Spleen (tissue), 11 donors: ENCODE data around the gene FGG. TPM values are rescaled to one million over a fixed set of nuclear protein-coding genes. Genes with fewer than 3 reads are reported as not detected.
"Not testable (repeated sequence)": the region's sequence is repeated elsewhere in the genome, so short reads cannot be mapped to it uniquely, and the experiment has no call there.

Source experiments
- DNase-seq: peaks from one replicate; pipeline ENCODE4 v3.0.0-alpha.2; 2020
- H3K27ac ChIP-seq, 8 donors: fragments of 200-600 bp; sonication (generic) in 7 of 8; 1 replicate in 4 of 8; 2 replicates in 4 of 8; pipeline versions ENCODE4 v1.5.0 to v1.8.0; 2016 to 2021; ENCODE audit warnings: inconsistent platforms in 4 of 8, mild to moderate bottlenecking in 4 of 8, moderate library complexity in 1 of 8
- H3K27me3 ChIP-seq, 7 donors: fragments of 200-600 bp; sonication (generic) in 6 of 7; replicated peaks in 1 of 7; 1 replicate in 4 of 7; 2 replicates in 3 of 7; pipeline versions ENCODE4 v1.5.0 to v1.8.0; 2016 to 2021; ENCODE audit warnings: inconsistent platforms in 3 of 7, mild to moderate bottlenecking in 1 of 7
- H3K36me3 ChIP-seq, 6 donors: fragments of 200-600 bp; sonication (generic) in 5 of 6; 1 replicate in 4 of 6; 2 replicates in 2 of 6; pipeline versions ENCODE4 v1.5.0 to v1.8.0; 2016 to 2021; ENCODE audit warnings: inconsistent platforms in 2 of 6
- H3K4me1 ChIP-seq, 6 donors: fragments of 200-600 bp; sonication (generic) in 5 of 6; 1 replicate in 3 of 6; 2 replicates in 3 of 6; pipeline versions ENCODE4 v1.5.0 to v1.8.0; 2016 to 2021; ENCODE audit warnings: inconsistent platforms in 3 of 6
- H3K4me3 ChIP-seq, 8 donors: fragments of 200-600 bp; sonication (generic) in 7 of 8; 1 replicate in 4 of 8; 2 replicates in 4 of 8; pipeline versions ENCODE4 v1.5.0 to v1.8.0; 2016 to 2021; ENCODE audit warnings: inconsistent platforms in 4 of 8, mild to moderate bottlenecking in 4 of 8, moderate library complexity in 2 of 8
- H3K9me3 ChIP-seq, 8 donors: fragments of 200-600 bp; sonication (generic) in 7 of 8; 1 replicate in 4 of 8; 2 replicates in 4 of 8; pipeline versions ENCODE4 v1.5.0 to v1.8.0; 2016 to 2021; ENCODE audit warnings: inconsistent platforms in 4 of 8
- POLR2A ChIP-seq, 3 donors: fragments of 450-650 bp; IDR thresholded peaks; one replicate each; pipeline ENCODE4 v1.5.1; 2017; ENCODE audit warnings: antibody characterized with exemption in 3 of 3, mild to moderate bottlenecking in 1 of 3
- POLR2AphosphoS5 ChIP-seq, 3 donors: sonication (generic); formaldehyde crosslinking; IDR thresholded peaks; one replicate each; pipeline ENCODE4 v1.5.1; 2017; ENCODE audit warnings: antibody characterized with exemption in 3 of 3
- WGBS, 5 donors: extraction: QIAGEN DNeasy Blood & Tissue Kit in 3 of 5; methylation state at CpG; one replicate each; pipeline versions ENCODE4 v1.1.5 to v1.1.7; 2013 to 2018; 5-methylcytosine and 5-hydroxymethylcytosine counted together
- intact Hi-C: fragments of 100-400 bp; cut with DNase I; formaldehyde crosslinking; loops from one replicate; pipeline ENCODE4 v1.15.0; 2023; ENCODE audit warnings: low total_unique reads
- polyA plus RNA-seq, 3 donors: library from polyadenylated mRNA; stranded (reverse); fragments of 200-250 nt; gene quantifications; one replicate each; pipeline ENCODE4 v1.2.1, GENCODE V29; 2013
- total RNA-seq, 7 donors: library from RNA; depleted of rRNA in 3 of 7; stranded (reverse); fragments of >200 nt in 3 of 7; fragmentation: NEBNext Ultra II Directional in 4 of 7; extraction: Animal tissue kit (Norgen Biotek cat#: 25700) in 4 of 7; gene quantifications; one replicate each; pipeline versions ENCODE4 v1.1.0 to v1.2.1, GENCODE V29; 2016 to 2021
- TF ChIP-seq, protein P1 (sequence below), 11 experiments: fragments of 200-600 bp in 7 of 11; fragments of 450-650 bp in 4 of 11; sonication (generic) in 4 of 11; IDR thresholded peaks in 8 of 11; conservative IDR thresholded peaks in 3 of 11; 1 replicate in 7 of 11; 2 replicates in 4 of 11; pipeline versions ENCODE4 v1.4.0 to v1.8.0; 2016 to 2021; ENCODE audit warnings: antibody characterized with exemption in 11 of 11, inconsistent platforms in 4 of 11, mild to moderate bottlenecking in 1 of 11
- donor health status: healthy with polysubstance abuse.
- donor health status: DM: no; HTN: no; CAD: no; lungs with moderate emphysema.
- donor health status: DM: no; HTN: no; CAD: no.
- donor health status: Bipolar disorder and iron deficiency.
- donor health status: healthy.
- donor health status: DM: no; HTN: no; CAD: no.
- donor health status: DM: yes; HTN: yes; CAD: no.

FGG gene
- total and polyA plus RNA-seq, 10 donors: 0.06 to 1.8 (median 0.35) TPM; not detected in 6

DNA sequence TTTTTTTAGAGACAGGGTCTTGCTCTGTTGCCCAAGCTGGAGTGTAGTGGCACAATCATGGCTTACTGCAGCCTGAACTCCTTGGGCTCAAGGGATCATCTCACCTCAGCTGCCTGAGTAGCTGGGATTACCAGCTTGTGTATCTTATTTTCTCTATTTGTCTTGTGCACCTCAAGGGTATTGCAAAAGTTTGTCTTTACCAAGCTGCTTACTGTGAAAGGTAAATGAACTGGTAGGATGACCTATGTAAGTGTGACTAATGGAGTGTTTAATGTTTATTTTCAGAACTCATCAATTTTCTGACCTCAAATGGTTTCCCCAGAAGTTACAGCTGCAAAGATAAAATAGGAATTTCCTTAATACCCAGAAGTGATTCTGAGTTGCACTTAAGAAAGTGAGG lies 16.6 kb downstream of the FGG start:
- Histone ChIP-seq H3K27ac (no peak overlapping the region), H3K27me3 (peaks cover 0 to 18% (median 0%) of the 10 kb centered on the region in 7 donors), H3K36me3 (no peaks in the 10 kb centered on the region), H3K9me3 (no peaks in the 10 kb centered on the region), H3K4me3 (no peak overlapping the region), H3K4me1 (no peaks in the 10 kb centered on the region)
- no peak for DNase-seq
- intact Hi-C loops: no loop called here
- no peak for TF ChIP-seq POLR2A (IDR thresholded peaks at IDR 0.05)

DNA sequence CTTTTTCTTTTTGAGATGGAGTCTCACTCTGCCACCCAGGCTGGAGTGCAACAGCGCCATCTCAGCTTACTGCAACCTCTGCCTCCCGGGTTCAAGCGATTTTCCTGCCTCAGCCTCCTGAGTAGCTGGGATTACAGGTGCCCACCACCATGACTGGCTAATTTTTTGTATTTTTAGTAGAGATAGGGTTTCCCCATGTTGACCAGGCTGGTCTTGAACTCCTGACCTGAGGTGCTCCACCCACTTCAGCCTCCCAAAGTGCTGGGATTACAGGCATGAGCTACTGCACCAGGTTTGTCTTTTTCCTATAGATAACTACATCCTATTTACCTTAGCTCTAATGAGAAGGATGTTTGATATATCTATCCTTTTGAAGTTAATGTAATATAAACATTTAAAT lies 18.1 kb downstream of the FGG start:
- H3K27ac ChIP-seq, intact Hi-C loops, H3K9me3 ChIP-seq, H3K36me3 ChIP-seq, H3K4me1 ChIP-seq, H3K4me3 ChIP-seq, DNase-seq: not testable (repeated sequence)
- WGBS, 5 donors: 82 to 96% (median 89%) methylated on average over 3 of the region's 3 CpGs
- peaks cover 0 to 28% (median 0%) of the 10 kb centered on the region in 7 donors for H3K27me3 ChIP-seq

DNA sequence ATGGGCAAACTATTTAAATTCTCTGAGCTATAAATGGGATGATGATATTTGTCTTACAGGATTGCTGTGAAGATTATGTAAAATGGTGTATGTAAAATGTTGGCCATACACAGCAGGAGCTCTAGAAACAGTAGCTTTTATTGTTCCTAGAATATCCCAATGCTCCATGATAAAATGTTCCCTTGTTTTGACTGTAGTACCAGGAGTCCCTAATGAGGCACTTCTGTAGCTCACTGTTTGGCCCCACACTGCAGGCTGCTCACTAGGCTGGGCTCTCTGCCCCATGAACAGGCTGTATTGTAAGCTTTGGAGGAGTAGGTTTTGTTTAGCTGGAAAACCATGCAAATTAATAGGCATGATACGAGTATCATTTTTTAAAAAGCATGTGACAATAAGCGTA lies 18.6 kb downstream of the FGG start:
- DNase-seq: no peak
- intact Hi-C loops: no loop called here
- H3K9me3 ChIP-seq: no peaks in the 10 kb centered on the region
- no peaks in the 10 kb centered on the region for H3K36me3 ChIP-seq
- 40 to 92% (median 45%) methylated on average over 2 of the region's 2 CpGs for WGBS, 5 donors
- no peak overlapping the region for H3K4me3 ChIP-seq
- TF ChIP-seq, protein P1, sequence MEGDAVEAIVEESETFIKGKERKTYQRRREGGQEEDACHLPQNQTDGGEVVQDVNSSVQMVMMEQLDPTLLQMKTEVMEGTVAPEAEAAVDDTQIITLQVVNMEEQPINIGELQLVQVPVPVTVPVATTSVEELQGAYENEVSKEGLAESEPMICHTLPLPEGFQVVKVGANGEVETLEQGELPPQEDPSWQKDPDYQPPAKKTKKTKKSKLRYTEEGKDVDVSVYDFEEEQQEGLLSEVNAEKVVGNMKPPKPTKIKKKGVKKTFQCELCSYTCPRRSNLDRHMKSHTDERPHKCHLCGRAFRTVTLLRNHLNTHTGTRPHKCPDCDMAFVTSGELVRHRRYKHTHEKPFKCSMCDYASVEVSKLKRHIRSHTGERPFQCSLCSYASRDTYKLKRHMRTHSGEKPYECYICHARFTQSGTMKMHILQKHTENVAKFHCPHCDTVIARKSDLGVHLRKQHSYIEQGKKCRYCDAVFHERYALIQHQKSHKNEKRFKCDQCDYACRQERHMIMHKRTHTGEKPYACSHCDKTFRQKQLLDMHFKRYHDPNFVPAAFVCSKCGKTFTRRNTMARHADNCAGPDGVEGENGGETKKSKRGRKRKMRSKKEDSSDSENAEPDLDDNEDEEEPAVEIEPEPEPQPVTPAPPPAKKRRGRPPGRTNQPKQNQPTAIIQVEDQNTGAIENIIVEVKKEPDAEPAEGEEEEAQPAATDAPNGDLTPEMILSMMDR (IDR thresholded peaks at IDR 0.05 in 8 of 11, conservative IDR thresholded peaks at IDR 0.05 in 3 of 11): no peak
- TF ChIP-seq POLR2A (IDR thresholded peaks at IDR 0.05) (no peak), POLR2AphosphoS5 (IDR thresholded peaks at IDR 0.05) (no peak)
- no peaks in the 10 kb centered on the region for H3K4me1 ChIP-seq
- no peak overlapping the region for H3K27ac ChIP-seq
- peaks cover 0 to 30% (median 0%) of the 10 kb centered on the region in 7 donors for H3K27me3 ChIP-seq

DNA sequence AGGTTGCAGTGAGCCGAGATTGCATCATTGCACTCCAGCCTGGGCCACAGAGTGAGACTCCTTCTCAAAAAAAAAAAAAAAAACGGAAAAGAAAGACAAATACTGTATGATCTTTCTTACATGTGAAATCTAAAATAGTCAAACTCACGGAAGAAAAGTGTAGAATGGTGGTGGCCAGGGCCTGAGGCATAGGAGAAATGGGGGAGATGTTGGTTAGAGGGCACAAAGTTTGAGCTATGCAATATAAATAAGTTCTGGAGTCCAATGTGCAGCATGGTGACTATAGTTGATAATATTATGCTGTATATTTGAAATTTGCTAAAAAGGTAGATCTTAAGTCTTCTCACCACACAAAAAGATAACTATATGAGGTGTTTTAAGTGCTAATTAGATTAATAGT lies 20.6 kb downstream of the FGG start:
- WGBS, 5 donors: 61 to 83% (median 80%) methylated on average over 3 of the region's 3 CpGs
- DNase-seq: no peak
- no peak overlapping the region for H3K4me3 ChIP-seq
- intact Hi-C loops: no loop called here
- H3K4me1 ChIP-seq: no peaks in the 10 kb centered on the region
- TF ChIP-seq, protein P1 (IDR thresholded peaks at IDR 0.05 in 8 of 11, conservative IDR thresholded peaks at IDR 0.05 in 3 of 11): no peak
- no peak for TF ChIP-seq POLR2A (IDR thresholded peaks at IDR 0.05)
- no peak for TF ChIP-seq POLR2AphosphoS5 (IDR thresholded peaks at IDR 0.05)
- peaks cover 0 to 37% (median 0%) of the 10 kb centered on the region in 7 donors for H3K27me3 ChIP-seq
- no peaks in the 10 kb centered on the region for H3K9me3 ChIP-seq
- no peak overlapping the region for H3K27ac ChIP-seq
- no peaks in the 10 kb centered on the region for H3K36me3 ChIP-seq

DNA sequence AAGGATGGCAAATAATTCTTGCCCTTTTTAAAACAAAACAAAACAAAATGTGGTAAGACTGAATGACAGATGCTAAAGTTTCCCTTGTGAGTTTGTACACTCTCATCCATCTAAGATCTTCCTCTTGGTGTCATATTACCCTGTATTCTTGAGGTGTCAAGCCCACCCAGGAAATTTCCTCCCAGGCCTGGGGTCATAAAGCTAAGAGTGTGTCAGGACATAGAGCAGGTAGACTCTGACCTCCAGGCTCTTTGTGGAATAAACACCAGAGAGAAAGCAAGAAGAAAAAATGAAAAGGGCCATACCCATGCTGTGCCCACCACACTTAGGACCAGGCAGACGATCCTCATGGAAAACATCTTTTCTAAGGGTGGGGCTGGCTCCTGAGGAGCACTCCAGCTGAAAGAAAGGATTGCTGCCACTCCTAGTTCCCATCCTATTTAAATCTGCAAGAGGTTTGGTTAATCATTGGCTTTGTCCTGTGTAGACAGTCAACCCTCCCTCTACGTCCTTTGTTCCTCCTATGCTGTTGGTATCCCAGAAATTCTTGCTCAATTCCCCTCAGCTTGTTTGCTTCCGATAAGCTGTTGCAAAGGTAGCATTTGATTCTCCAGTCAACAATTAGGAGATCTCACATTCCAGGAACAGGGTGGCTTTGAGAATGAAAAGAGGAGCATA lies 22.0 kb downstream of the FGG start, which contains the start of gene FGA:
TSS of gene FGA (minus strand) at position 414 of the 678 bp plus-strand sequence. CDS start at position 359, 55 bp downstream.
- WGBS, 5 donors: 72 to 84% (median 74%) methylated on average over 3 of the region's 3 CpGs
- H3K4me3 ChIP-seq: no peak within 1 kb of the TSS
- intact Hi-C loops: no loop called here
- no peaks in the 10 kb centered on the region for H3K4me1 ChIP-seq
- H3K27me3 ChIP-seq: peaks cover 0 to 41% (median 0%) of the 10 kb centered on the region in 7 donors
- H3K9me3 ChIP-seq: no peaks in the 10 kb centered on the region
- H3K27ac ChIP-seq: no peak within 1 kb of the TSS
- TF ChIP-seq POLR2AphosphoS5 (IDR thresholded peaks at IDR 0.05) (no peak), POLR2A (IDR thresholded peaks at IDR 0.05) (no peak)
- TF ChIP-seq, protein P1 (IDR thresholded peaks at IDR 0.05 in 8 of 11, conservative IDR thresholded peaks at IDR 0.05 in 3 of 11): no peak
- no peak for DNase-seq
- H3K36me3 ChIP-seq: no peaks in the 10 kb centered on the region
